ENCODE results near the gene UBA7. TPM values are rescaled to one million over a fixed set of nuclear protein-coding genes. Genes with fewer than 3 reads are reported as not detected.
A peak's percentile ranks its signal among the peaks of the same experiment; 100 is the strongest.

UBA7 gene
- total and polyA plus RNA-seq, 2 of the 13 experiments (the other 11 are each of a cell fraction or from before 2014, with no cell fraction given): 9.5 to 16.5 TPM

DNA sequence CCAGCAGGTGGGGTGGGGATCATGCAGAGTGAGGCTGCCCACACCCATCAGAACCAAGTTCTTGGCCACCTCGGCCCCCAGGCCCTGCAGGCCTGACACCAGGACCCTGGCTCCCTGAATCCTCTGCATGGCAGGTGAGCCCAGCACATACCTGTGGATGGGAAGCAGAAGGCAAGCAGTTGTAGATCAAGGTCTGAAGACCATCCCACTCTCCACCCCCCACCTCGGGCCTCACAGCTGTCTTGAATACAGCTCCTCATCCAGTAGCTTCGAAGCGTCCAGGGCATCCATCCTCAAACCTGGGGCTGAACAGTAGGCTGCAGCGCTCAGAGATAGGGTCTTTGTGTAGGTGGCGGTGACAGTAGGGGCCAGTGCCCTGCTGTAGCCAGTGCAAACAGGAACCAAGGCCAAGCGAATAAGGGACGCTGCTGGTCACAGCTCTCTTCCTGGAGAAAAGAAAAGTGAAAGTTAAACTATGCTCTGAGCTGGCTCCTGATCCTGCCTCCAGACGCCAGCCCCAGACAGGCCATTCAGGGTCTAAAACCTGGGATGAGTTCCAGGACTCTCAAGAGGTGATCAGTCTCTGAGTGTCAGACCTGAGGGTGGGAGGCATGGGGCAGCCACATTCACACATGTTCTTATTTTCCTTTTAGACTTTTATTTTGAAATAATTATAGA is at the start of gene UBA7 (continued):
- TF ChIP-seq GLMP (CRISPR knock-in tag; IDR thresholded peaks at IDR 0.05; ENCODE audit: borderline replicate concordance) (no peak), RARA (CRISPR knock-in tag; IDR thresholded peaks at IDR 0.05) (no peak), ARNTL (CRISPR knock-in tag; IDR thresholded peaks at IDR 0.05) (no peak), MLXIP (CRISPR knock-in tag; IDR thresholded peaks at IDR 0.05; ENCODE audit: borderline replicate concordance) (no peak), ZNF543 (CRISPR knock-in tag; IDR thresholded peaks at IDR 0.05) (no peak), NFE2L1 (CRISPR knock-in tag; IDR thresholded peaks at IDR 0.05; ENCODE audit: borderline replicate concordance) (no peak), TCF7L2 (IDR thresholded peaks at IDR 0.05; ENCODE audit: low read depth, low read length) (no peak), RBM22 (optimal IDR thresholded peaks at IDR 0.05; ENCODE audit: low read length) (no peak), CEBPB (IDR thresholded peaks at IDR 0.05; ENCODE audit: borderline replicate concordance, low read depth, low read length) (no peak), ZNF160 (CRISPR knock-in tag; IDR thresholded peaks at IDR 0.05) (no peak), CAMTA2 (CRISPR knock-in tag; IDR thresholded peaks at IDR 0.05; ENCODE audit: borderline replicate concordance) (no peak), RXRA (CRISPR knock-in tag; IDR thresholded peaks at IDR 0.05) (no peak)
- TF ChIP-seq, protein P1, sequence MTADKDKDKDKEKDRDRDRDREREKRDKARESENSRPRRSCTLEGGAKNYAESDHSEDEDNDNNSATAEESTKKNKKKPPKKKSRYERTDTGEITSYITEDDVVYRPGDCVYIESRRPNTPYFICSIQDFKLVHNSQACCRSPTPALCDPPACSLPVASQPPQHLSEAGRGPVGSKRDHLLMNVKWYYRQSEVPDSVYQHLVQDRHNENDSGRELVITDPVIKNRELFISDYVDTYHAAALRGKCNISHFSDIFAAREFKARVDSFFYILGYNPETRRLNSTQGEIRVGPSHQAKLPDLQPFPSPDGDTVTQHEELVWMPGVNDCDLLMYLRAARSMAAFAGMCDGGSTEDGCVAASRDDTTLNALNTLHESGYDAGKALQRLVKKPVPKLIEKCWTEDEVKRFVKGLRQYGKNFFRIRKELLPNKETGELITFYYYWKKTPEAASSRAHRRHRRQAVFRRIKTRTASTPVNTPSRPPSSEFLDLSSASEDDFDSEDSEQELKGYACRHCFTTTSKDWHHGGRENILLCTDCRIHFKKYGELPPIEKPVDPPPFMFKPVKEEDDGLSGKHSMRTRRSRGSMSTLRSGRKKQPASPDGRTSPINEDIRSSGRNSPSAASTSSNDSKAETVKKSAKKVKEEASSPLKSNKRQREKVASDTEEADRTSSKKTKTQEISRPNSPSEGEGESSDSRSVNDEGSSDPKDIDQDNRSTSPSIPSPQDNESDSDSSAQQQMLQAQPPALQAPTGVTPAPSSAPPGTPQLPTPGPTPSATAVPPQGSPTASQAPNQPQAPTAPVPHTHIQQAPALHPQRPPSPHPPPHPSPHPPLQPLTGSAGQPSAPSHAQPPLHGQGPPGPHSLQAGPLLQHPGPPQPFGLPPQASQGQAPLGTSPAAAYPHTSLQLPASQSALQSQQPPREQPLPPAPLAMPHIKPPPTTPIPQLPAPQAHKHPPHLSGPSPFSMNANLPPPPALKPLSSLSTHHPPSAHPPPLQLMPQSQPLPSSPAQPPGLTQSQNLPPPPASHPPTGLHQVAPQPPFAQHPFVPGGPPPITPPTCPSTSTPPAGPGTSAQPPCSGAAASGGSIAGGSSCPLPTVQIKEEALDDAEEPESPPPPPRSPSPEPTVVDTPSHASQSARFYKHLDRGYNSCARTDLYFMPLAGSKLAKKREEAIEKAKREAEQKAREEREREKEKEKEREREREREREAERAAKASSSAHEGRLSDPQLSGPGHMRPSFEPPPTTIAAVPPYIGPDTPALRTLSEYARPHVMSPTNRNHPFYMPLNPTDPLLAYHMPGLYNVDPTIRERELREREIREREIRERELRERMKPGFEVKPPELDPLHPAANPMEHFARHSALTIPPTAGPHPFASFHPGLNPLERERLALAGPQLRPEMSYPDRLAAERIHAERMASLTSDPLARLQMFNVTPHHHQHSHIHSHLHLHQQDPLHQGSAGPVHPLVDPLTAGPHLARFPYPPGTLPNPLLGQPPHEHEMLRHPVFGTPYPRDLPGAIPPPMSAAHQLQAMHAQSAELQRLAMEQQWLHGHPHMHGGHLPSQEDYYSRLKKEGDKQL (CRISPR knock-in tag; IDR thresholded peaks at IDR 0.05; ENCODE audit: low read depth): no peak
- TF ChIP-seq, protein P2, sequence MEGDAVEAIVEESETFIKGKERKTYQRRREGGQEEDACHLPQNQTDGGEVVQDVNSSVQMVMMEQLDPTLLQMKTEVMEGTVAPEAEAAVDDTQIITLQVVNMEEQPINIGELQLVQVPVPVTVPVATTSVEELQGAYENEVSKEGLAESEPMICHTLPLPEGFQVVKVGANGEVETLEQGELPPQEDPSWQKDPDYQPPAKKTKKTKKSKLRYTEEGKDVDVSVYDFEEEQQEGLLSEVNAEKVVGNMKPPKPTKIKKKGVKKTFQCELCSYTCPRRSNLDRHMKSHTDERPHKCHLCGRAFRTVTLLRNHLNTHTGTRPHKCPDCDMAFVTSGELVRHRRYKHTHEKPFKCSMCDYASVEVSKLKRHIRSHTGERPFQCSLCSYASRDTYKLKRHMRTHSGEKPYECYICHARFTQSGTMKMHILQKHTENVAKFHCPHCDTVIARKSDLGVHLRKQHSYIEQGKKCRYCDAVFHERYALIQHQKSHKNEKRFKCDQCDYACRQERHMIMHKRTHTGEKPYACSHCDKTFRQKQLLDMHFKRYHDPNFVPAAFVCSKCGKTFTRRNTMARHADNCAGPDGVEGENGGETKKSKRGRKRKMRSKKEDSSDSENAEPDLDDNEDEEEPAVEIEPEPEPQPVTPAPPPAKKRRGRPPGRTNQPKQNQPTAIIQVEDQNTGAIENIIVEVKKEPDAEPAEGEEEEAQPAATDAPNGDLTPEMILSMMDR (CRISPR knock-in tag; IDR thresholded peaks at IDR 0.05): 0 out of 2 replicates have a peak, but pooled peaks have one; percentile 9
- TF ChIP-seq, protein P3, sequence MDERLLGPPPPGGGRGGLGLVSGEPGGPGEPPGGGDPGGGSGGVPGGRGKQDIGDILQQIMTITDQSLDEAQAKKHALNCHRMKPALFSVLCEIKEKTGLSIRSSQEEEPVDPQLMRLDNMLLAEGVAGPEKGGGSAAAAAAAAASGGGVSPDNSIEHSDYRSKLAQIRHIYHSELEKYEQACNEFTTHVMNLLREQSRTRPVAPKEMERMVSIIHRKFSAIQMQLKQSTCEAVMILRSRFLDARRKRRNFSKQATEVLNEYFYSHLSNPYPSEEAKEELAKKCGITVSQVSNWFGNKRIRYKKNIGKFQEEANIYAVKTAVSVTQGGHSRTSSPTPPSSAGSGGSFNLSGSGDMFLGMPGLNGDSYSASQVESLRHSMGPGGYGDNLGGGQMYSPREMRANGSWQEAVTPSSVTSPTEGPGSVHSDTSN (CRISPR knock-in tag; IDR thresholded peaks at IDR 0.05): no peak

Measured in HepG2 (cell line).